Stimulated activated effector memory CD8-positive, alpha-beta T cell treated with anti-CD3 and anti-CD28 coated beads, Interleukin-12 subunit alpha, Interleukin-12 subunit beta, amount 100 ng/mL, for 72 hours (primary cell): ENCODE measurements around the gene SZRD1.

ENCODE experiments used
- ATAC-seq: fragments of 150-1000 bp; cut with Tn5 transposase; 2 replicates; pipeline ENCODE4 v1.10.0; 2021
- DNase-seq, 2 donors: peaks; one replicate each; pipeline ENCODE4 v3.0.0; 2021 to 2022; ENCODE audit warnings: low spot score in 2 of 2
- H3K27ac Mint-ChIP-seq: one replicate; pipeline ENCODE4 v1.8.0; 2022; ENCODE audit warnings: mild to moderate bottlenecking, mixed read lengths
- H3K36me3 Mint-ChIP-seq: one replicate; pipeline ENCODE4 v1.8.0; 2022; ENCODE audit warnings: mild to moderate bottlenecking, mixed read lengths
- H3K4me1 Mint-ChIP-seq: one replicate; pipeline ENCODE4 v1.8.0; 2022; ENCODE audit warnings: mixed read lengths
- H3K4me3 Mint-ChIP-seq: one replicate; pipeline ENCODE4 v1.8.0; 2022; ENCODE audit warnings: mild to moderate bottlenecking, mixed read lengths
- H3K9me3 Mint-ChIP-seq: one replicate; pipeline ENCODE4 v1.8.0; 2022; ENCODE audit warnings: mixed read lengths

Gene SZRD1

DNA sequence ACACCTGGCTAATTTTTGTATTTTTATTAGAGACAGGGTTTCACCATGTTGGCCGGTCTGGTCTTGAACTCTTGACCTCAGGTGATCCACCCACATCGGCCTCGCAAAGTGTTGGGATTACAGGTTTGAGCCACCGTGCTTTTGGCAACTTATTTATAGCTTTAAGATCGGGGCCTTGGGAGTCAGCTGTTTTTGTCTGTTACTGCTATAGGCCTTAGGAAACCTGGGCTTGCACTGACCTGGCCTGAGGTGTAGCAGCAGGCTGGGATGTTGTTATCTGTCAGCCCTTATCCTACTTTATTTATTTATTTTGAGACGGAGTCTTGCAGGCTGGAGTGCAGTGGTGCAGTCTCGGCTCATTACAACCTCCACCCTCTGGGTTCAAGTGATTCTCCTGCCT, 11.4 kb downstream of the SZRD1 start:
- Mint-ChIP-seq H3K27ac (peak overlapping the region; percentile 10), H3K4me1 (peaks cover 64% of the 10 kb centered on the region), H3K4me3 (no peak overlapping the region), H3K9me3 (no peaks in the 10 kb centered on the region), H3K36me3 (peaks cover 94% of the 10 kb centered on the region)
- DNase-seq, result no peak
- no peak for ATAC-seq

DNA sequence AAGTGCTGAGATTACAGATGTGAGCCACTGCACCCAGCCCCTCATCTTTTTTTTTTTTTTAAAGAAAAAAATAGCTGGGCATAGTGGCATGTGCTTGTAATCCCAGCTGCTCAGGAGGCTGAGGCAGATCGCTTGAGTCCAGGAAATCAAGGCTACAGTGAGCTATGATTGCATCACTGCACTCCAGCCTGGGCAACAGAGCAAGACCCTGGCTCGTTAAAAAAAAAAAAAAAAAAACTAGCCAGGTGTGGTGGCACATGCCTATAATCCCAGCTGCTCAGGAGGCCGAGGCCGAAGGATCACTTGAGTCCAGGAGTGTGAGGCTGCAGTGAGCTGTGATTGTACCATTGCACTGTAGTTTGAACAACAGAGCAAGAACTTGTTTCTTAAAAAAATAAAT, 13.8 kb downstream of the SZRD1 start:
- no peak overlapping the region for H3K4me3 Mint-ChIP-seq
- peaks cover 69% of the 10 kb centered on the region for H3K4me1 Mint-ChIP-seq
- DNase-seq (no peak), ATAC-seq (no peak)
- H3K27ac Mint-ChIP-seq, result no peak overlapping the region
- H3K36me3 Mint-ChIP-seq, result peaks cover 93% of the 10 kb centered on the region
- H3K9me3 Mint-ChIP-seq, result no peaks in the 10 kb centered on the region

- peaks cover 60% of the 10 kb centered on the region for H3K4me1 Mint-ChIP-seq
- ATAC-seq (peak; percentile 51), DNase-seq (no peak)
- no peaks in the 10 kb centered on the region for H3K9me3 Mint-ChIP-seq
- H3K36me3 Mint-ChIP-seq, result peaks cover 75% of the 10 kb centered on the region
- H3K27ac Mint-ChIP-seq, result peak overlapping the region; percentile 58
- H3K4me3 Mint-ChIP-seq, result no peak overlapping the region
These were observed 16.8 kb downstream of the SZRD1 start for GRCh38 chr1:16383888-16384287.

- no peaks in the 10 kb centered on the region for H3K9me3 Mint-ChIP-seq
- peaks cover 66% of the 10 kb centered on the region for H3K36me3 Mint-ChIP-seq
- DNase-seq (no peak), ATAC-seq (no peak)
- no peak overlapping the region for H3K4me3 Mint-ChIP-seq
- peaks cover 68% of the 10 kb centered on the region for H3K4me1 Mint-ChIP-seq
- H3K27ac Mint-ChIP-seq, result peak overlapping the region; percentile 64
These were observed 18.8 kb downstream of the SZRD1 start for GRCh38 chr1:16385659-16386453.

DNA sequence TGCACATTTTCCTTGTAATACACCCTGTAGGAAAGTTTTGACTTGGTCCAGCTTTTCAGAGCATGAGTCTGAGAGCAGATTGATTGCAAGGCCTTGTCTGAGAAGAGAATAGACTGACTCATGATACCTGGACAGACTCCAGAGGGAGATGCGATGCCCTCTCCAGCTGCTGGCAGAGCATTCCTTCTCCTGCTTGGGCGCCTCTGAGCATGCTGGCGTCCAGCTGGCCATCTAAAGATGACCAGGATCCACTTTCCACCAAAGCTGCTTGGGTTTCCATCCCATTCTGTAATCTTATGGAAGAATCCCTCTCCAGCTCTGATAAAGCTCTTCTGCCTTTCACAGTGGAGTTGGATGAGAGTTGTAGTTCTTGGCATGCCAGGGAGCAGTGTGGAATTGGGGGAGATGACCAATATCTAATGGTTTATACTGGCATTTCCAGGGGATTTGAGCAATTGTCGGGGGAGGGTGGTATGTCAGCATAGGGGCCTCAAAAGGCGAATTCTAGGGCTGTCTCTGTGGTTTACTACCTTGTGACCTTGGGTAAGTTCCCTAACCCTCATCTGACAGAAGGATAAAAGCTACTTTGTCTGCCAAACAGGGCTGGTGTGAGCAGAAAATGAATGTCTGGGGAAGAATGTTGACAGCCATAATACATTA, 19.5 kb downstream of the SZRD1 start:
- ATAC-seq (peak; percentile 39), DNase-seq (no peak)
- H3K4me3 Mint-ChIP-seq, result peak overlapping the region; percentile 61
- peaks cover 74% of the 10 kb centered on the region for H3K4me1 Mint-ChIP-seq
- H3K9me3 Mint-ChIP-seq, result no peaks in the 10 kb centered on the region
- H3K27ac Mint-ChIP-seq, result no peak overlapping the region
- peaks cover 66% of the 10 kb centered on the region for H3K36me3 Mint-ChIP-seq

- peaks cover 63% of the 10 kb centered on the region for H3K36me3 Mint-ChIP-seq
- peak overlapping the region; percentile 45 for H3K27ac Mint-ChIP-seq
- ATAC-seq (peak; percentile 8), DNase-seq (no peak)
- H3K9me3 Mint-ChIP-seq, result no peaks in the 10 kb centered on the region
- H3K4me1 Mint-ChIP-seq, result peaks cover 77% of the 10 kb centered on the region
- H3K4me3 Mint-ChIP-seq, result peak overlapping the region; percentile 61
These were observed 20.5 kb downstream of the SZRD1 start for GRCh38 chr1:16387201-16388188.

DNA sequence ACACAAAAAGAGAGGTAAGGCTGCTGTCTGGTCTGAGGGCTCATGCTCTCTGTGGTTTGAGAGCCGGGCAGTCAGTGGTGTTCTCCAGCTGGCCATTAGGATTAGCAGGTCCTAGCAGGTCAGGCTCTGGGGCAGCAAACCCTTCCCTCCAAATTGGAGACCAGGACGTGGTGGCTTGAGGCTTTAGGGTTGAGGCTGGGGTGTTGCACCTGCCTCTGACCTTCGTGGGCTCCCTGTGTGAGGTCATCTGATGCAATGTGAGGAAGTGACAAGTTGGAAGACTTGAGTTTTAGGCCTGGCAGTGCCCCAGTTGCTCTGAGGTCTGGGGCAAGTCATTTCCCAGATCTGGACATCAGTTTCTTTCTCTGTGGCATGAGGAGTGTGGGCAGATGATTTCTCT, 24.4 kb downstream of the SZRD1 start:
- Mint-ChIP-seq H3K36me3 (peaks cover 67% of the 10 kb centered on the region), H3K27ac (peak overlapping the region; percentile 82), H3K4me1 (peaks cover 54% of the 10 kb centered on the region), H3K4me3 (peak overlapping the region; percentile 30), H3K9me3 (no peaks in the 10 kb centered on the region)
- peak; percentile 71 for ATAC-seq
- no peak for DNase-seq

GRCh38 chr1:16392740-16393569, 25.9 kb downstream of the SZRD1 start:
- Mint-ChIP-seq H3K4me1 (peaks cover 53% of the 10 kb centered on the region), H3K4me3 (no peak overlapping the region), H3K9me3 (no peaks in the 10 kb centered on the region), H3K36me3 (peaks cover 82% of the 10 kb centered on the region), H3K27ac (peak overlapping the region; percentile 82)
- DNase-seq (no peak), ATAC-seq (no peak)

GRCh38 chr1:16393570-16394521, 26.8 kb downstream of the SZRD1 start:
- H3K27ac Mint-ChIP-seq, result no peak overlapping the region
- H3K4me1 Mint-ChIP-seq, result peaks cover 58% of the 10 kb centered on the region
- ATAC-seq, result no peak

GRCh38 chr1:16394977-16395376, 27.9 kb downstream of the SZRD1 start:
- no peak overlapping the region for H3K27ac Mint-ChIP-seq
- H3K4me1 Mint-ChIP-seq, result peaks cover 63% of the 10 kb centered on the region
- peaks cover 86% of the 10 kb centered on the region for H3K36me3 Mint-ChIP-seq
- no peaks in the 10 kb centered on the region for H3K9me3 Mint-ChIP-seq
- DNase-seq, result no peak
- ATAC-seq, result no peak
- no peak overlapping the region for H3K4me3 Mint-ChIP-seq

More at GRCh38 chr1:16393570-16394521, 26.8 kb downstream of the SZRD1 start:
- no peak overlapping the region for H3K4me3 Mint-ChIP-seq
- peaks cover 79% of the 10 kb centered on the region for H3K36me3 Mint-ChIP-seq
- no peaks in the 10 kb centered on the region for H3K9me3 Mint-ChIP-seq
- no peak for DNase-seq

DNA sequence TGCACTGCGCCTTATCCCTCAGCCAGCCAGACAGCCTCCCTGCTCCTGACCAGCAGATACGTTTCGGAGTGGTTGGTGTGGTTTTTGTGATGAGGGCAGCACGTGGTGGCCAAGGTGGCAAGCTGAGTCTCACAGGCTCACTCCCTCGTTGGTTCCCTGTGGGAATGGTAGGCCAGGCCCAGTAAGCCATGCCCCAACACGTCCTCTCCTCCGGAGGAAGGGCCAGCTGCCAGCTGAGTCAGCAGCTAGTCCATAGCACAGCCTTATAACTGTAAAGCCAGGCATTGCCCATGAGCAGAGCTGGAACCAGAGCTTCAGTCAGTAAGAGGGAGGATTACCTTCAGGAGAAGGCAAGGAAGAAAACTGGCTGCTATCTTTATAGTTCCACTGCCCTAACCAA, 29.5 kb downstream of the SZRD1 start:
- ATAC-seq (no peak), DNase-seq (no peak)
- Mint-ChIP-seq H3K27ac (peak overlapping the region; percentile 30), H3K36me3 (peaks cover 74% of the 10 kb centered on the region), H3K4me1 (peaks cover 47% of the 10 kb centered on the region), H3K4me3 (no peak overlapping the region), H3K9me3 (no peaks in the 10 kb centered on the region)

DNA sequence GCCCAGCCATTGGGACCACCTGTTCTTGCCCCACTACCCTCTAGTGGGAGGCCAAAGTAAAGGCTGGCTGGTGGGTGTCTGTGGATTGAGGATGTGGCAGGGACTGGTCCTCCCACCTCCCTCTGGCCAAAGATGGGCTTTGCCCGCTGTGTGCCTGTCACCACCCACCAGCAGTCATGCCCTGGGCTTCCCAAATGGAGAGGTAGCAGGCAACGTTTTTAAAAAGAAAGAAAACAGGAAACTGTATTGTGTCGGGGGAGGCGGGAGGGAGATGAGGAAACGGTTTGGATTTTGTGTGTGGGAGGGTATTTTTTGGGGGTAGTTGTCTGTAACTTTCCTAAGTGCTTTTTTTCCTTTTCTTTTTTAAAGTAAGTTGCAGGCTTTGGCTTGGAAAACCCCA, 30.1 kb downstream of the SZRD1 start:
- DNase-seq (no peak), ATAC-seq (no peak)
- H3K4me3 Mint-ChIP-seq, result no peak overlapping the region
- no peaks in the 10 kb centered on the region for H3K9me3 Mint-ChIP-seq
- peaks cover 42% of the 10 kb centered on the region for H3K4me1 Mint-ChIP-seq
- H3K27ac Mint-ChIP-seq, result peak overlapping the region; percentile 30
- H3K36me3 Mint-ChIP-seq, result peaks cover 71% of the 10 kb centered on the region

DNA sequence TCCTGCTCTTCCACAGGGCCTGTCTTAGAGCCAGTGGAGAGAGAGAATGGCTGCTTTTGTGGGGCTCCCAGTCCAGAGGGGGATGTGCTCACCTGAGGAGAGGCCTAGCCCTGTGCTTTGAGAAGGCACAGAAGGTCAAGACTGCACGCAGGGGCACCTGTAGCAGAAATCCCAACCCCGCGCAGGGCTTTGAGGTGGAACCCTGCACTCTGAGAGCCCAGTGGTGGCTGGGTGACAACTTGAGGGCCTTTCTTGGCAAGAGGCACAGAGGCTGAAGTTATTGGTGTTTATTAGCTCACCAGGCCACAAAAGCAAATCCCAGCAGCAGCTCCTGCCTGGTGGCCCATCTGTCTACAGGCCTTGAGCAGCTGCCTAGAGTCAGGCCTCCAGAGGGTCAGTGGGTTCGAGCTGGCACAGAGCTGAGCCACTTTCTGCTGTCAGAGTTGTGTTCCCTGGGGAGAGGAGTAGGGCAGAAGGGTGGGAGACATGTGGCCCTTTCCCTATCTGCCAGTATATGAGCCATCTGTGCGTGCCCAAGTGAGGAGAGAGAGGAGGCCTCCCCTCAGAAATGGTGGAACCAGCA, 31.4 kb downstream of the SZRD1 start:
- ATAC-seq (no peak), DNase-seq (no peak)
- peak overlapping the region; percentile 30 for H3K27ac Mint-ChIP-seq
- peaks cover 64% of the 10 kb centered on the region for H3K36me3 Mint-ChIP-seq
- no peak overlapping the region for H3K4me3 Mint-ChIP-seq
- no peaks in the 10 kb centered on the region for H3K9me3 Mint-ChIP-seq
- H3K4me1 Mint-ChIP-seq, result peaks cover 28% of the 10 kb centered on the region
